Measurements from ENCODE around the gene CBX7. TPM values are rescaled to one million over a fixed set of nuclear protein-coding genes. Genes with fewer than 3 reads are reported as not detected.

CBX7 gene
- total RNA-seq, 2 experiments from 2014 or later: 48.6 to 49.1 TPM

GRCh38 chr22:39115570-39115969 is 36.9 kb downstream of the CBX7 start:
- TF ChIP-seq, protein P1, sequence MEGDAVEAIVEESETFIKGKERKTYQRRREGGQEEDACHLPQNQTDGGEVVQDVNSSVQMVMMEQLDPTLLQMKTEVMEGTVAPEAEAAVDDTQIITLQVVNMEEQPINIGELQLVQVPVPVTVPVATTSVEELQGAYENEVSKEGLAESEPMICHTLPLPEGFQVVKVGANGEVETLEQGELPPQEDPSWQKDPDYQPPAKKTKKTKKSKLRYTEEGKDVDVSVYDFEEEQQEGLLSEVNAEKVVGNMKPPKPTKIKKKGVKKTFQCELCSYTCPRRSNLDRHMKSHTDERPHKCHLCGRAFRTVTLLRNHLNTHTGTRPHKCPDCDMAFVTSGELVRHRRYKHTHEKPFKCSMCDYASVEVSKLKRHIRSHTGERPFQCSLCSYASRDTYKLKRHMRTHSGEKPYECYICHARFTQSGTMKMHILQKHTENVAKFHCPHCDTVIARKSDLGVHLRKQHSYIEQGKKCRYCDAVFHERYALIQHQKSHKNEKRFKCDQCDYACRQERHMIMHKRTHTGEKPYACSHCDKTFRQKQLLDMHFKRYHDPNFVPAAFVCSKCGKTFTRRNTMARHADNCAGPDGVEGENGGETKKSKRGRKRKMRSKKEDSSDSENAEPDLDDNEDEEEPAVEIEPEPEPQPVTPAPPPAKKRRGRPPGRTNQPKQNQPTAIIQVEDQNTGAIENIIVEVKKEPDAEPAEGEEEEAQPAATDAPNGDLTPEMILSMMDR (IDR thresholded peaks at IDR 0.05): no peak
- H3K27ac ChIP-seq (ENCODE audit: low read depth in 1 of 2, low read length in 2 of 2): no peak overlapping the region
- no peaks in the 10 kb centered on the region for H3K9me3 ChIP-seq (ENCODE audit: control insufficient read depth in 1 of 2, insufficient read depth in 1 of 2, low read length in 2 of 2)
- H3K36me3 Mint-ChIP-seq (ENCODE audit: low read depth): no peaks in the 10 kb centered on the region
- H3K36me3 ChIP-seq (ENCODE audit: insufficient read depth, low read length): no peaks in the 10 kb centered on the region
- H3K27me3 ChIP-seq (ENCODE audit: control insufficient read depth in 1 of 2, insufficient read depth in 2 of 2, low read length in 2 of 2): no peaks in the 10 kb centered on the region
- peak overlapping the region; percentile 50 for H3K27ac Mint-ChIP-seq
- ChIA-PET POLR2A (interaction anchor here (0.7 kb wide), 1 partner anchor 26 kb away, joined by 5 read pairs; no protein-coding TSS in a partner anchor), CTCF (interaction anchor here (1.0 kb wide), 1 partner anchor 21 kb away, joined by 3 read pairs; no protein-coding TSS in a partner anchor)
- no peak overlapping the region for H3K4me3 ChIP-seq (ENCODE audit: low read length)
- H3K27me3 Mint-ChIP-seq: no peaks in the 10 kb centered on the region
- no peak for ATAC-seq (ENCODE audit: poor library complexity)
- peaks cover 15% of the 10 kb centered on the region for H3K4me1 Mint-ChIP-seq (ENCODE audit: low read depth)
- H3K4me3 Mint-ChIP-seq: no peak overlapping the region
- H3K4me1 ChIP-seq (ENCODE audit: insufficient read depth, low read length): peaks cover 27% of the 10 kb centered on the region
- DNase-seq: no peak
- no peaks in the 10 kb centered on the region for H3K9me3 Mint-ChIP-seq
- intact Hi-C loops (cut with DNase I, micrococcal nuclease): loop anchor here (5.0 kb wide), 3 partner anchors 33 to 348 kb away; partner anchors contain the start of gene APOBEC3G (in 1 of the 2)

- TF ChIP-seq, protein P1 (IDR thresholded peaks at IDR 0.05): no peak
- intact Hi-C loops (cut with DNase I, micrococcal nuclease): no loop called here
- Mint-ChIP-seq H3K27me3 (no peaks in the 10 kb centered on the region), H3K9me3 (no peaks in the 10 kb centered on the region), H3K36me3 (ENCODE audit: low read depth) (no peaks in the 10 kb centered on the region), H3K4me3 (no peak overlapping the region), H3K4me1 (ENCODE audit: low read depth) (peaks cover 15% of the 10 kb centered on the region), H3K27ac (no peak overlapping the region)
- no peak for ATAC-seq (ENCODE audit: poor library complexity)
- POLR2A ChIA-PET: interaction anchor here (1.3 to 1.5 kb wide), 2 partner anchors 14 to 19 kb away, joined by 3 read pairs; no protein-coding TSS in a partner anchor
- Histone ChIP-seq H3K36me3 (ENCODE audit: insufficient read depth, low read length) (no peaks in the 10 kb centered on the region), H3K4me1 (ENCODE audit: insufficient read depth, low read length) (peaks cover 27% of the 10 kb centered on the region), H3K27ac (ENCODE audit: low read depth in 1 of 2, low read length in 2 of 2) (no peak overlapping the region), H3K27me3 (ENCODE audit: control insufficient read depth in 1 of 2, insufficient read depth in 2 of 2, low read length in 2 of 2) (no peaks in the 10 kb centered on the region), H3K4me3 (ENCODE audit: low read length) (no peak overlapping the region), H3K9me3 (ENCODE audit: control insufficient read depth in 1 of 2, insufficient read depth in 1 of 2, low read length in 2 of 2) (no peaks in the 10 kb centered on the region)
- DNase-seq: no peak
- CTCF ChIA-PET: interaction anchor here (0.6 kb wide), 1 partner anchor 244 kb away, joined by 3 read pairs; no protein-coding TSS in a partner anchor
Measured at GRCh38 chr22:39114112-39114511, 38.4 kb downstream of the CBX7 start.

- H3K36me3 Mint-ChIP-seq (ENCODE audit: low read depth): no peaks in the 10 kb centered on the region
- TF ChIP-seq, protein P1 (IDR thresholded peaks at IDR 0.05): no peak
- H3K27ac Mint-ChIP-seq: no peak overlapping the region
- no peaks in the 10 kb centered on the region for H3K27me3 Mint-ChIP-seq
- ChIA-PET POLR2A (no interaction called here), CTCF (no interaction called here)
- no peaks in the 10 kb centered on the region for H3K27me3 ChIP-seq (ENCODE audit: control insufficient read depth in 1 of 2, insufficient read depth in 2 of 2, low read length in 2 of 2)
- H3K9me3 ChIP-seq (ENCODE audit: control insufficient read depth in 1 of 2, insufficient read depth in 1 of 2, low read length in 2 of 2): no peaks in the 10 kb centered on the region
- intact Hi-C loops (cut with DNase I, micrococcal nuclease): no loop called here
- no peak overlapping the region for H3K27ac ChIP-seq (ENCODE audit: low read depth in 1 of 2, low read length in 2 of 2)
- no peak for DNase-seq
- H3K9me3 Mint-ChIP-seq: no peaks in the 10 kb centered on the region
- H3K4me3 Mint-ChIP-seq: no peak overlapping the region
- no peak overlapping the region for H3K4me3 ChIP-seq (ENCODE audit: low read length)
- H3K4me1 ChIP-seq (ENCODE audit: insufficient read depth, low read length): peaks cover under 1% of the 10 kb centered on the region
- no peaks in the 10 kb centered on the region for H3K36me3 ChIP-seq (ENCODE audit: insufficient read depth, low read length)
- ATAC-seq (ENCODE audit: poor library complexity): no peak
- no peaks in the 10 kb centered on the region for H3K4me1 Mint-ChIP-seq (ENCODE audit: low read depth)
Measured at GRCh38 chr22:39110631-39111561, 41.6 kb downstream of the CBX7 start.

All from CD4-positive, alpha-beta T cell (primary cell).